Fibroblast of lung (primary cell): ENCODE data around the gene SLC30A5. TPM values are rescaled to one million over a fixed set of nuclear protein-coding genes. Genes with fewer than 3 reads are reported as not detected.

Experiments
- DNase-seq, 2 donors: peaks; one replicate each; pipeline versions ENCODE4 v3.0.0 to v3.0.0-alpha.2; 2010; ENCODE audit warnings: low read depth in 2 of 2
- H2AFZ ChIP-seq: 2 replicates; pipeline ENCODE4 v1.5.1; 2012; ENCODE audit warnings: low read length, control low read depth, inconsistent platforms
- H3K27ac ChIP-seq: 2 replicates; pipeline ENCODE4 v1.5.1; 2011; ENCODE audit warnings: low read length, control low read depth; ENCODE audit not compliant: insufficient read depth
- H3K27me3 ChIP-seq: 2 replicates; pipeline ENCODE4 v1.5.1; 2011; ENCODE audit warnings: mild to moderate bottlenecking, low read length; ENCODE audit not compliant: control insufficient read depth, insufficient read depth
- H3K36me3 ChIP-seq: 2 replicates; pipeline ENCODE4 v1.5.1; 2011; ENCODE audit warnings: low read length; ENCODE audit not compliant: control insufficient read depth, insufficient read depth
- H3K4me1 ChIP-seq: 2 replicates; pipeline ENCODE4 v1.5.1; 2011; ENCODE audit warnings: low read length; ENCODE audit not compliant: control insufficient read depth, insufficient read depth; ENCODE audit errors: extremely low read depth
- H3K4me2 ChIP-seq: 2 replicates; pipeline ENCODE4 v1.5.1; 2011; ENCODE audit warnings: low read length, control low read depth; ENCODE audit not compliant: insufficient read depth; ENCODE audit errors: extremely low read depth
- H3K4me3 ChIP-seq, 4 experiments: fragments of 200-600 bp in 1 of 4; sonication (generic) in 1 of 4; replicated peaks in 1 of 4; 2 replicates each; pipeline ENCODE4 v1.5.1; 2011 to 2016; ENCODE audit warnings: low read length in 4 of 4, low read depth in 3 of 4, mild to moderate bottlenecking in 3 of 4, control low read depth in 2 of 4, inconsistent platforms in 1 of 4, mixed read lengths in 1 of 4; ENCODE audit not compliant: insufficient read depth in 1 of 4; ENCODE audit errors: control extremely low read depth in 1 of 4
- H3K79me2 ChIP-seq: 2 replicates; pipeline ENCODE4 v1.5.1; 2012; ENCODE audit warnings: mild to moderate bottlenecking, low read length, inconsistent platforms; ENCODE audit not compliant: control insufficient read depth, insufficient read depth
- H3K9ac ChIP-seq: 2 replicates; pipeline ENCODE4 v1.5.1; 2011; ENCODE audit warnings: mild to moderate bottlenecking, low read length, control low read depth; ENCODE audit not compliant: insufficient read depth
- H3K9me3 ChIP-seq: 2 replicates; pipeline ENCODE4 v1.5.1; 2012; ENCODE audit warnings: low read depth, low read length; ENCODE audit not compliant: control insufficient read depth, insufficient read depth
- H4K20me1 ChIP-seq: 2 replicates; pipeline ENCODE4 v1.5.1; 2011; ENCODE audit warnings: low read length; ENCODE audit not compliant: control insufficient read depth, insufficient read depth; ENCODE audit errors: extremely low read depth
- EZH2 ChIP-seq: IDR thresholded peaks from 2 replicates; pipeline ENCODE4 v1.5.1; 2012; ENCODE audit warnings: low read length, control low read depth, mild to moderate bottlenecking; ENCODE audit errors: missing control alignments
- polyA plus RNA-seq, 2 donors: library from polyadenylated mRNA; depleted of rRNA in 1 of 2; stranded (reverse) in 1 of 2; unstranded in 1 of 2; fragments of >200 nt; gene quantifications; 2 replicates each; pipeline ENCODE4 v1.2.1, GENCODE V29; 2011 to 2012; ENCODE audit warnings: missing spikeins in 1 of 2
- total RNA-seq: library from RNA; depleted of rRNA; stranded (reverse); fragments of >200 nt; gene quantifications from 2 replicates; pipeline ENCODE4 v1.2.1, GENCODE V29; 2014
- TF ChIP-seq, protein P1 (sequence below), 2 donors: IDR thresholded peaks in 1 of 2; conservative IDR thresholded peaks in 1 of 2; 1 replicate in 1 of 2; 2 replicates in 1 of 2; pipeline ENCODE4 v1.5.1; 2011 to 2012; ENCODE audit warnings: low read length in 2 of 2, control low read depth in 1 of 2, inconsistent platforms in 1 of 2, low read depth in 1 of 2, mild to moderate bottlenecking in 1 of 2

Gene SLC30A5
- total and polyA plus RNA-seq, 2 donors (not counting 1 experiment from before 2014, with no cell fraction given), result 48.0 to 97.1 TPM

DNA sequence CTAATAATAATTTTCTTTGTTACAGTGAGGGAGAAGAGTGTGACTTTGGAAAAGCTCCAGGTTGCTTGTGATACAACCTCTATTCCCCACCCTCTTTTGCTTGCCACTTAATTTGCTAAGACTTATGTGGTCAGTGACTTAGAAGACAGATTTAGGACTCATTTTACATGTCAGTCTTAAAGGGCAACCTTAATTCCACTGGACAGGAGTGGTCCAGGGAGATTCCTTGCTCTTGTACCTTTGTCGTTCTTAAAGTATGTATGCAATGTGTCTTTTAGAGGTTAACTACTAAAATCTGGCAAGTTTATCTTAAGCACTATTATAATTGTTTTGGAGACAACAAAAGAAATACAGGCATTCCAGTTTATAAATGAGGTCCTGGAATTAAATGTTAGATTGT is 20.0 kb downstream of the SLC30A5 start:
- Histone ChIP-seq H3K4me2 (no peak overlapping the region), H3K9ac (no peak overlapping the region), H4K20me1 (no peaks in the 10 kb centered on the region), H3K9me3 (no peaks in the 10 kb centered on the region), H2AFZ (no peak overlapping the region), H3K27me3 (no peaks in the 10 kb centered on the region), H3K4me1 (no peaks in the 10 kb centered on the region), H3K27ac (no peak overlapping the region), H3K36me3 (peaks cover 2% of the 10 kb centered on the region), H3K79me2 (no peaks in the 10 kb centered on the region), H3K4me3 (no peak overlapping the region)
- TF ChIP-seq, protein P1, sequence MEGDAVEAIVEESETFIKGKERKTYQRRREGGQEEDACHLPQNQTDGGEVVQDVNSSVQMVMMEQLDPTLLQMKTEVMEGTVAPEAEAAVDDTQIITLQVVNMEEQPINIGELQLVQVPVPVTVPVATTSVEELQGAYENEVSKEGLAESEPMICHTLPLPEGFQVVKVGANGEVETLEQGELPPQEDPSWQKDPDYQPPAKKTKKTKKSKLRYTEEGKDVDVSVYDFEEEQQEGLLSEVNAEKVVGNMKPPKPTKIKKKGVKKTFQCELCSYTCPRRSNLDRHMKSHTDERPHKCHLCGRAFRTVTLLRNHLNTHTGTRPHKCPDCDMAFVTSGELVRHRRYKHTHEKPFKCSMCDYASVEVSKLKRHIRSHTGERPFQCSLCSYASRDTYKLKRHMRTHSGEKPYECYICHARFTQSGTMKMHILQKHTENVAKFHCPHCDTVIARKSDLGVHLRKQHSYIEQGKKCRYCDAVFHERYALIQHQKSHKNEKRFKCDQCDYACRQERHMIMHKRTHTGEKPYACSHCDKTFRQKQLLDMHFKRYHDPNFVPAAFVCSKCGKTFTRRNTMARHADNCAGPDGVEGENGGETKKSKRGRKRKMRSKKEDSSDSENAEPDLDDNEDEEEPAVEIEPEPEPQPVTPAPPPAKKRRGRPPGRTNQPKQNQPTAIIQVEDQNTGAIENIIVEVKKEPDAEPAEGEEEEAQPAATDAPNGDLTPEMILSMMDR (conservative IDR thresholded peaks at IDR 0.05 in 1 of 2, IDR thresholded peaks at IDR 0.05 in 1 of 2; ENCODE audit: low read depth in 1 of 2, low read length in 2 of 2), result no peak
- no peak for TF ChIP-seq EZH2
- peak in 1 of 2 donors; percentile 11 for DNase-seq

DNA sequence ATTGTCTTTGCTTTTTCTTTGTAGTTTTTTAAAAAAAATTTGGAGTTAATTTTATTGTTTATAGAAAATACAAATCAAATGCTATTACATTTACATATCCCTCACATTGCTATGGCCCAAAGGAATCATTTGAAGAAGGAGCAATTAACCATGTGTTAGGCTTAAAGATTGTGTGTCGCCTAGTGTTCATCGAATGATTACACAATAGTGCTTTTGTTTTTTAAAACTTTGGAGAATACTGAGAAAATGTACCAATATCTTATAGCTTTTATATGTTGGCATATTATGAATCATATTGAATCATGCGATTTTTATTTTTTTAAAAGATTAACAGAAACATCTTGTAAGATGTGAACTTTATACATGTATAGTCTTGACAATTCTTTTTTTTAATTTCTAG is 21.7 kb downstream of the SLC30A5 start:
- no peak overlapping the region for H3K27ac ChIP-seq
- H3K9me3 ChIP-seq, result no peaks in the 10 kb centered on the region
- no peak overlapping the region for H3K9ac ChIP-seq
- H3K36me3 ChIP-seq, result peaks cover 2% of the 10 kb centered on the region
- no peaks in the 10 kb centered on the region for H3K79me2 ChIP-seq
- no peak overlapping the region for H2AFZ ChIP-seq
- H3K4me2 ChIP-seq, result no peak overlapping the region
- H3K4me1 ChIP-seq, result no peaks in the 10 kb centered on the region
- H3K4me3 ChIP-seq, result no peak overlapping the region
- TF ChIP-seq, protein P1 (conservative IDR thresholded peaks at IDR 0.05 in 1 of 2, IDR thresholded peaks at IDR 0.05 in 1 of 2; ENCODE audit: low read depth in 1 of 2, low read length in 2 of 2), result no peak
- TF ChIP-seq EZH2, result no peak
- H3K27me3 ChIP-seq, result no peaks in the 10 kb centered on the region
- no peak for DNase-seq
- H4K20me1 ChIP-seq, result no peaks in the 10 kb centered on the region

DNA sequence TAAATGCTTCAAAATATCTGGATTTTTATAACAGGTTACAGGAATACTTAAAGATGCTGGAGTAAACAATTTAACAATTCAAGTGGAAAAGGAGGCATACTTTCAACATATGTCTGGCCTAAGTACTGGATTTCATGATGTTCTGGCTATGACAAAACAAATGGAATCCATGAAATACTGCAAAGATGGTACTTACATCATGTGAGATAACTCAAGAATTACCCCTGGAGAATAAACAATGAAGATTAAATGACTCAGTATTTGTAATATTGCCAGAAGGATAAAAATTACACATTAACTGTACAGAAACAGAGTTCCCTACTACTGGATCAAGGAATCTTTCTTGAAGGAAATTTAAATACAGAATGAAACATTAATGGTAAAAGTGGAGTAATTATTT is 35.6 kb downstream of the SLC30A5 start:
- Histone ChIP-seq H3K27ac (no peak overlapping the region), H3K79me2 (no peaks in the 10 kb centered on the region), H2AFZ (no peak overlapping the region), H3K9me3 (no peaks in the 10 kb centered on the region), H4K20me1 (no peaks in the 10 kb centered on the region), H3K36me3 (no peaks in the 10 kb centered on the region), H3K27me3 (no peaks in the 10 kb centered on the region), H3K4me3 (no peak overlapping the region), H3K4me1 (no peaks in the 10 kb centered on the region), H3K9ac (no peak overlapping the region), H3K4me2 (no peak overlapping the region)
- TF ChIP-seq, protein P1 (conservative IDR thresholded peaks at IDR 0.05 in 1 of 2, IDR thresholded peaks at IDR 0.05 in 1 of 2; ENCODE audit: low read depth in 1 of 2, low read length in 2 of 2), result no peak
- peak; percentile 75 to 81 for DNase-seq
